Amniotic stem cell (primary cell): ENCODE measurements around the gene MRPL20.
A peak's percentile ranks its signal among the peaks of the same experiment; 100 is the strongest.
"Not testable (repeated sequence)": the region's sequence is repeated elsewhere in the genome, so short reads cannot be mapped to it uniquely, and the experiment has no call there.

Experiments used
- DNase-seq: peaks from one replicate; lab custom pipeline; 2025; lab: John Stamatoyannopoulos, UW

The MRPL20 gene

GRCh38 chr1:1406101-1406820 is 832 bp downstream of the MRPL20 start:
- no peak for DNase-seq

GRCh38 chr1:1403653-1404052 is 3.4 kb downstream of the MRPL20 start:
- no peak for DNase-seq

- not testable (repeated sequence) for DNase-seq
These were observed 4.1 kb downstream of the MRPL20 start for GRCh38 chr1:1402901-1403392.

GRCh38 chr1:1402072-1402900 is 4.8 kb downstream of the MRPL20 start:
- peak; percentile 26 for DNase-seq

GRCh38 chr1:1401457-1402010 is 5.6 kb downstream of the MRPL20 start:
- DNase-seq, result no peak

- DNase-seq, result no peak
These were observed 6.3 kb downstream of the MRPL20 start for GRCh38 chr1:1400576-1401456.

GRCh38 chr1:1399872-1400575 is 7.1 kb downstream of the MRPL20 start:
- DNase-seq, result no peak

GRCh38 chr1:1399187-1399871 is 7.8 kb downstream of the MRPL20 start, which contains the start of gene CCNL2:
Gene CCNL2, minus strand, starts transcription at chr1:1399335. Its CDS starts 29 bp downstream, at chr1:1399306.
- peak; percentile 96 for DNase-seq

GRCh38 chr1:1398677-1399186 is 8.4 kb downstream of the MRPL20 start:
- DNase-seq, result no peak

GRCh38 chr1:1397839-1398523 is 9.1 kb downstream of the MRPL20 start:
- DNase-seq, result no peak

- DNase-seq, result no peak
These were observed 11.9 kb downstream of the MRPL20 start for GRCh38 chr1:1395166-1395565.

GRCh38 chr1:1394116-1394515 is 13.0 kb downstream of the MRPL20 start:
- no peak for DNase-seq

- no peak for DNase-seq
These were observed 13.7 kb downstream of the MRPL20 start for GRCh38 chr1:1393428-1393827.

GRCh38 chr1:1393014-1393413 is 14.1 kb downstream of the MRPL20 start:
- no peak for DNase-seq

- DNase-seq, result no peak
These were observed 15.9 kb downstream of the MRPL20 start for GRCh38 chr1:1391225-1391624.

- no peak for DNase-seq
These were observed 16.4 kb downstream of the MRPL20 start for GRCh38 chr1:1390675-1391074.

GRCh38 chr1:1388078-1388472 is 19.0 kb downstream of the MRPL20 start:
- no peak for DNase-seq

GRCh38 chr1:1387098-1388077 is 19.7 kb downstream of the MRPL20 start:
- no peak for DNase-seq
